ENCODE measurements around the gene ARID5B. TPM values are rescaled to one million over a fixed set of nuclear protein-coding genes. Genes with fewer than 3 reads are reported as not detected.

The ARID5B gene
- polyA plus RNA-seq, 3 donors = 1.00 to 2.5 (median 1.5) TPM

GRCh38 chr10:62103857-62104256 lies 202.4 kb downstream of the ARID5B start:
- Histone ChIP-seq H3K9me3 (replicated peaks in 1 of 2; ENCODE audit: control insufficient read depth in 1 of 2, insufficient read depth in 1 of 2, low read length in 2 of 2) (no peaks in the 10 kb centered on the region), H3K4me2 (replicated peaks; ENCODE audit: extremely low read depth, low read length, poor library complexity, severe bottlenecking) (no peak overlapping the region), H3K79me2 (ENCODE audit: insufficient read depth, low read length) (no peaks in the 10 kb centered on the region), H3K27me3 (ENCODE audit: control insufficient read depth in 2 of 2, insufficient read depth in 2 of 2, low read length in 2 of 2) (no peaks in the 10 kb centered on the region), H3K36me3 (replicated peaks in 1 of 2; ENCODE audit: control insufficient read depth in 1 of 2, insufficient read depth in 2 of 2, low read length in 2 of 2) (no peaks in the 10 kb centered on the region), H2AFZ (ENCODE audit: insufficient read depth, low read depth, low read length, poor library complexity, severe bottlenecking) (no peak overlapping the region), H3K4me3 (replicated peaks in 1 of 3; ENCODE audit: low read depth in 2 of 3, low read length in 3 of 3) (no peak overlapping the region), H3K4me1 (ENCODE audit: control insufficient read depth in 1 of 2, insufficient read depth in 2 of 2, low read length in 2 of 2) (peaks cover 17 to 18% of the 10 kb centered on the region in 2 donors), H3K9ac (ENCODE audit: insufficient read depth, low read length, poor library complexity, severe bottlenecking) (no peak overlapping the region), H4K20me1 (ENCODE audit: insufficient read depth, low read length) (no peaks in the 10 kb centered on the region), H3K27ac (ENCODE audit: low read depth in 1 of 2, low read length in 2 of 2) (no peak overlapping the region)
- WGBS (ENCODE audit: insufficient coverage) = 100% methylated on average over 3 of the region's 9 CpGs
- H3K4me1 Mint-ChIP-seq = peaks cover 20% of the 10 kb centered on the region
- H3K4me3 Mint-ChIP-seq = no peak overlapping the region
- H3K36me3 Mint-ChIP-seq = no peaks in the 10 kb centered on the region
- H3K27ac Mint-ChIP-seq = no peak overlapping the region
- H3K27me3 Mint-ChIP-seq (ENCODE audit: low read depth in 3 of 3) = peaks cover 0 to under 1% (median 0%) of the 10 kb centered on the region in 3 donors
- peaks cover 0 to 3% (median 0%) of the 10 kb centered on the region in 7 donors for H3K9me3 Mint-ChIP-seq
- intact Hi-C loops (cut with micrococcal nuclease) = loop anchor here in 1 of 2 donors (10.0 kb wide), 1 partner anchor 59 kb away; no protein-coding TSS in a partner anchor
- no peak for DNase-seq
- no peak for TF ChIP-seq CTCF (IDR thresholded peaks at IDR 0.05)

GRCh38 chr10:62106929-62107519 lies 205.5 kb downstream of the ARID5B start:
- intact Hi-C loops (cut with micrococcal nuclease) = loop anchor here in 1 of 2 donors (10.0 kb wide), 1 partner anchor 62 kb away; no protein-coding TSS in a partner anchor
- no peaks in the 10 kb centered on the region for H3K9me3 ChIP-seq (replicated peaks in 1 of 2; ENCODE audit: control insufficient read depth in 1 of 2, insufficient read depth in 1 of 2, low read length in 2 of 2)
- peaks cover 40 to 42% of the 10 kb centered on the region in 2 donors for H3K4me1 ChIP-seq (ENCODE audit: control insufficient read depth in 1 of 2, insufficient read depth in 2 of 2, low read length in 2 of 2)
- Mint-ChIP-seq H3K9me3 (no peaks in the 10 kb centered on the region), H3K4me3 (no peak overlapping the region), H3K36me3 (no peaks in the 10 kb centered on the region), H3K27me3 (ENCODE audit: low read depth in 3 of 3) (peaks cover 0 to 3% (median 0%) of the 10 kb centered on the region in 3 donors), H3K27ac (no peak overlapping the region), H3K4me1 (peaks cover 40% of the 10 kb centered on the region)
- H3K27me3 ChIP-seq (ENCODE audit: control insufficient read depth in 2 of 2, insufficient read depth in 2 of 2, low read length in 2 of 2) = no peaks in the 10 kb centered on the region
- H3K4me2 ChIP-seq (replicated peaks; ENCODE audit: extremely low read depth, low read length, poor library complexity, severe bottlenecking) = no peak overlapping the region
- H3K79me2 ChIP-seq (ENCODE audit: insufficient read depth, low read length) = no peaks in the 10 kb centered on the region
- no peak overlapping the region for H3K9ac ChIP-seq (ENCODE audit: insufficient read depth, low read length, poor library complexity, severe bottlenecking)
- no peak overlapping the region for H3K4me3 ChIP-seq (replicated peaks in 1 of 3; ENCODE audit: low read depth in 2 of 3, low read length in 3 of 3)
- no peak overlapping the region for H3K27ac ChIP-seq (ENCODE audit: low read depth in 1 of 2, low read length in 2 of 2)
- no peak for DNase-seq
- H2AFZ ChIP-seq (ENCODE audit: insufficient read depth, low read depth, low read length, poor library complexity, severe bottlenecking) = no peak overlapping the region
- TF ChIP-seq CTCF (IDR thresholded peaks at IDR 0.05) = no peak
- H3K36me3 ChIP-seq (replicated peaks in 1 of 2; ENCODE audit: control insufficient read depth in 1 of 2, insufficient read depth in 2 of 2, low read length in 2 of 2) = no peaks in the 10 kb centered on the region
- H4K20me1 ChIP-seq (ENCODE audit: insufficient read depth, low read length) = no peaks in the 10 kb centered on the region
